Tibial artery (tissue), 4 donors: ENCODE data around the gene VAT1.

Experiments
- DNase-seq, 2 donors: peaks; one replicate each; pipeline ENCODE4 v3.0.0-alpha.2; 2019
- H3K27ac ChIP-seq, 2 donors: fragments of 200-600 bp; sonication (generic) in 1 of 2; 1 replicate in 1 of 2; 2 replicates in 1 of 2; pipeline ENCODE4 v1.5.1; 2018 to 2019; ENCODE audit warnings: mild to moderate bottlenecking in 1 of 2
- H3K27me3 ChIP-seq, 2 donors: fragments of 200-600 bp; sonication (generic) in 1 of 2; one replicate each; pipeline versions ENCODE4 v1.5.1 to v1.6.0; 2016 to 2019
- H3K36me3 ChIP-seq, 3 donors: fragments of 200-600 bp; sonication (generic) in 2 of 3; one replicate each; pipeline ENCODE4 v1.5.1; 2016 to 2019; ENCODE audit warnings: mild to moderate bottlenecking in 2 of 3
- H3K4me1 ChIP-seq, 4 donors: fragments of 200-600 bp; sonication (generic) in 2 of 4; 1 replicate in 3 of 4; 2 replicates in 1 of 4; pipeline ENCODE4 v1.5.1; 2016 to 2019
- H3K4me3 ChIP-seq, 2 donors: fragments of 200-600 bp; sonication (generic) in 1 of 2; 1 replicate in 1 of 2; 2 replicates in 1 of 2; pipeline ENCODE4 v1.5.1; 2018 to 2019; ENCODE audit warnings: mild to moderate bottlenecking in 2 of 2
- H3K9me3 ChIP-seq, 3 donors: fragments of 200-600 bp; sonication (generic) in 1 of 3; one replicate each; pipeline ENCODE4 v1.5.1; 2016 to 2019
- CTCF ChIP-seq, 2 experiments: fragments of 200-600 bp in 1 of 2; fragments of 450-650 bp in 1 of 2; IDR thresholded peaks; one replicate each; pipeline ENCODE4 v1.5.1; 2017 to 2019; ENCODE audit warnings: antibody characterized with exemption in 2 of 2, mild to moderate bottlenecking in 1 of 2, moderate library complexity in 1 of 2
- intact Hi-C: fragments of 100-400 bp; cut with DNase I; formaldehyde crosslinking; loops from one replicate; pipeline ENCODE4 v1.15.0; 2023; ENCODE audit warnings: low total_unique reads

The VAT1 gene

GRCh38 chr17:43025766-43026537 lies 3.8 kb upstream of the VAT1 start:
- no peaks in the 10 kb centered on the region for H3K27me3 ChIP-seq
- no peaks in the 10 kb centered on the region for H3K36me3 ChIP-seq
- TF ChIP-seq CTCF (IDR thresholded peaks at IDR 0.05), result no peak
- no peaks in the 10 kb centered on the region for H3K9me3 ChIP-seq
- H3K4me3 ChIP-seq, result peak overlapping the region in 1 of 2 donors; percentile 53
- DNase-seq, result no peak
- H3K4me1 ChIP-seq, result peaks cover 0 to 23% (median 13%) of the 10 kb centered on the region in 4 donors
- intact Hi-C loops, result no loop called here
- peak overlapping the region; percentile 46 to 75 for H3K27ac ChIP-seq

DNA sequence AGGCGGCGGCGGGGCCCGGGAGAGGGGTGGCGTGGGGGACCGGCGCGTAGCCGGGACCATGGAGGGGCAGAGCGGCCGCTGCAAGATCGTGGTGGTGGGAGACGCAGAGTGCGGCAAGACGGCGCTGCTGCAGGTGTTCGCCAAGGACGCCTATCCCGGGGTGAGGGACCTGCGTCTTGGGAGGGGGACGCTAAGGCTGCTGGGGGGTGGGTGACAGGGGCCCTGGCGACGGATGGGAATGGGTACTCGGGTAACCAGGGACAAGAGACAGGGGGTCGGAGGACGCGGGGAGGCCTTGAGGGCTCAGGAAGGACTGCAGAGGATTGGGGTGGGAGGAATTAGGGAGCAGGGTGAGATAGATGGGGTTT lies 3.1 kb upstream of the VAT1 start:
- intact Hi-C loops, result no loop called here
- no peak for DNase-seq

GRCh38 chr17:43024407-43025289 lies 2.5 kb upstream of the VAT1 start, which contains the start of gene RND2:
TSS of gene RND2 (plus strand) at chr17:43025231. CDS start at chr17:43025348, 117 bp downstream.
- DNase-seq, result peak; percentile 91 to 95
- Histone ChIP-seq H3K9me3 (no peaks in the 10 kb centered on the region), H3K36me3 (no peaks in the 10 kb centered on the region), H3K4me3 (peak within 1 kb of the TSS; percentile 53 to 56), H3K4me1 (peaks cover 0 to 35% (median 22%) of the 10 kb centered on the region in 4 donors), H3K27me3 (no peaks in the 10 kb centered on the region), H3K27ac (peak within 1 kb of the TSS; percentile 56 to 75)
- peak; percentile 76 to 81 for TF ChIP-seq CTCF (IDR thresholded peaks at IDR 0.05)
- intact Hi-C loops, result no loop called here

More for the DNA sequence above, 3.1 kb upstream of the VAT1 start:
- Histone ChIP-seq H3K27me3 (no peaks in the 10 kb centered on the region), H3K4me1 (peaks cover 0 to 29% (median 17%) of the 10 kb centered on the region in 4 donors), H3K36me3 (no peaks in the 10 kb centered on the region), H3K4me3 (peak overlapping the region; percentile 53 to 56), H3K27ac (peak overlapping the region; percentile 46 to 75), H3K9me3 (no peaks in the 10 kb centered on the region)
- TF ChIP-seq CTCF (IDR thresholded peaks at IDR 0.05), result no peak

DNA sequence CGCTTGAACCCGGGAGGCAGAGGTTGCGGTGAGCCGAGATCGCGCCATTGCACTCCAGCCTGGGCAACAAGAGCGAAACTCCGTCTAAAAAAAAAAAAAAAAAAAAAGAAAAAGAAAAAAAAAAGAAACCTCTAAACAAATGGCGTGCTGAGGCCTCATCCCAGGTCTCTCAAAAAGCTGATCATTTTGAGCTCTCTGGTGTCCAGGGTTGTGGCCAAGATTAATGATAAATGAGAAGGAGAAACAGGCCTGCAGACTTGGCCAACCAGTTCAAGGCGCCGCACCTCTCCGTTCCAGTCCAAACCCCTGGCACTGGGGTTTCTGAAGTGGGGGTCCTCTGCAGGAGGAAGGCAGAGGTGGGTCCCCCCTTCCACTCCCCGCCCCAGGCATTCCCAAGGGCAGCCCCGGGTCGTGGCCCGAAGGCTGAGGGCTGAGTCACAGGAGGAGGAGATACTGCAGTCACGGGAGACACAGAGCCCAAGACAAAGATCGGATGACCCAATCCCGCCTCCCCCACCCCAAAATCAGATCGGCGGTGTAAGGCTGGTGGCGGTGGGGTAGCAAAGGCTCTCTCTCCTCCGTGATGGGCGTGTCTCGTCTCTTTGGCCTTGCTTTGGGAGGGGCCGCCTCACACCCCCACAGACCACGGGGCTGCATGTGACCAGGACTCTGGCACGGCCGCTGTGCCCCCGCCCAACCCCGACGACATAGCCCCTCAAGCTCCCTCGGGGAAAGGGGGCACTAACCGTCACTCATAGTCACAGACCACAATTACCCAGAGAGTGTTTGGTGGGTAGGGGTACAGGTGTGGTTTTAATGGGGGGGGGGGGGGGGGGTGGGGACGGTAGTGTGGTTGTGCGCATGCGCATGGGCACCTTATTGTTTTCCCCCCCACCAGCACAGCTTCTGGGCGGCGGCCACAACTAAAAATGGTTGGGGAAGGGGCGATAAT lies 1.1 kb downstream of the VAT1 start:
- Histone ChIP-seq H3K4me1 (peaks cover 0 to 40% (median 27%) of the 10 kb centered on the region in 4 donors), H3K36me3 (peaks cover 3 to 25% (median 22%) of the 10 kb centered on the region in 3 donors), H3K9me3 (no peaks in the 10 kb centered on the region), H3K27ac (peak overlapping the region; percentile 93 to 96), H3K27me3 (no peaks in the 10 kb centered on the region), H3K4me3 (peak overlapping the region; percentile 96 to 99)
- intact Hi-C loops, result no loop called here
- peak; percentile 86 to 92 for DNase-seq
- no peak for TF ChIP-seq CTCF (IDR thresholded peaks at IDR 0.05)
